ENCODE results near the gene FAM3B.

The FAM3B gene

DNA sequence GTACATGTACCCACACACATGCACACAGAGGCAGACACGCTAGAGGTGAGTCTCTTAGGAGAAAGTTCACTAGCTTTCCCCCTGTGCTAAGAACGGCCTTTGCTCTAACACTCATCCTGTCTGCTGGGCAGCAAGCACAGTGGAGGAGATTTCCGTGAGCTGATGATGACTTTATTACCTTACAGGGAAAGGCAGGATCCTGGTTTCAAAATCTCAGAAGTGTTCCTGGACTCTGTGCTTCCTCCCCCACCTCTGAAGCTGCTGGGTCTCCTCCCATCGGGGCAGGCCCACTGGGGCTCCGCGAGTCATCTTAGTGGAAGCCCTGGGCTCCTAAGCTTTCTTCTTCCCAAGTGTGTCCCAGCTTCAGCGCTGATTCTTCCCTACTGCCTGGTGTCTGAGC lies 2.7 kb downstream of the FAM3B start:
- DNase-seq = no peak

DNA sequence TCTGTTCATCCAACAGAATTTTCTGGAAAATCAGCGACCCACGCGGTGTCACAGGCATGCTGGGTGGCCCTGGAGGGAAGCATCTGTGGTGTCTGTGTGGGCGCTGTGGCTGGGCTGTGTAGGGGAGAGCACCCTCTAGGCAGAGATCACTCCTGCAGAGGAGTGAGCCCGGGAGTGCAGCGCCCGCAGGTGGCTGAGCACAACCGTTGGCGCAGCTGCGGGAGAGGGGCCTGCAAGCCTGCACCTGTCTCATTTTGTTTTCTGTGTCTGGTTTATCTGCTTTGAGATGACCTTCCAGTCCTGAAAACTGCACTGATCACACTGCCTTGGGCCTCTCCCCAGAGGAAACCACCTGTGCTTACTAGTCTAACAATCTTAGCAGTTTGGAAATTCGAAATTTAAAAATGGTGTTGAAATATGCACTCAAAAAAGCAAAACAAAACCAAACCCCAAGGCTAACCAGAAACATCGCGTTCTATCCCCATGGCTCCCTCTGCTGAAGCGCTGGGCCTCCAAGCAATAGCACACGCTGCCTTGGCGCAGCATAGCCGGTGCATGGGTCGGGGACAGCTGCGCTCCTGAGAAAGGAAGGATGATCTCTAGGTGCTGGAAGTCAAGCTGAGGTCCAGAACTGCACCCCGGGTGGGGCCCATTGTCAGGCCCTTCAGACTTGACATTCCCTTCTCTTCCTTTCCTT lies 4.8 kb downstream of the FAM3B start:
- no peak for DNase-seq

DNA sequence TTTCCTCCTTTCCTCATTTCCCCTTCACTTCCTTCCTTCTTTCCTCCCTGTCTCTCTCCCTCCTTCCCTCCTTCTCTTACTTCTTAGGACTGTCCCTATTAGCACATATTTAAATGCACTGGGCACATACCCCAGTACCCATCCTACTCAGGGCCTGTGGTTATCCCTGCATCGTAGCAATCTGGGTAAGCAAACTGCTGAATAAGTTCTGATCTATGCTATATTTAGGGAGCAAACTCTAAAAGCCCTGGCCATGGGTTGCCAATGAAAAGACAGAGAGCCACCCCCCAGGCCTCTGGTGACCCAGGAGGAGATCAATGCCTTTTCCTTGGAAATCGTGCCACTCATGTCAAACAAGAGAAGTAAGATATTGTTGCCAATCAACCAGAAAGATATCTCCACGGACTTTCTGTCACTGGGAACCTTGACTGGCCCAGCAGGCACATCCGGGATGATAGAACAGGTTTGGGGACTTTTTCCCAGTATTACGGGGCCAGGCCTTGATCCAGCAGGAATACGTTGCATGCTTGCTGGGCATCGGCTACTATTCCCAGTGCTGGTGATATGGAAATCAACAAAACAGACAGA lies 5.4 kb downstream of the FAM3B start:
- no peak for DNase-seq

DNA sequence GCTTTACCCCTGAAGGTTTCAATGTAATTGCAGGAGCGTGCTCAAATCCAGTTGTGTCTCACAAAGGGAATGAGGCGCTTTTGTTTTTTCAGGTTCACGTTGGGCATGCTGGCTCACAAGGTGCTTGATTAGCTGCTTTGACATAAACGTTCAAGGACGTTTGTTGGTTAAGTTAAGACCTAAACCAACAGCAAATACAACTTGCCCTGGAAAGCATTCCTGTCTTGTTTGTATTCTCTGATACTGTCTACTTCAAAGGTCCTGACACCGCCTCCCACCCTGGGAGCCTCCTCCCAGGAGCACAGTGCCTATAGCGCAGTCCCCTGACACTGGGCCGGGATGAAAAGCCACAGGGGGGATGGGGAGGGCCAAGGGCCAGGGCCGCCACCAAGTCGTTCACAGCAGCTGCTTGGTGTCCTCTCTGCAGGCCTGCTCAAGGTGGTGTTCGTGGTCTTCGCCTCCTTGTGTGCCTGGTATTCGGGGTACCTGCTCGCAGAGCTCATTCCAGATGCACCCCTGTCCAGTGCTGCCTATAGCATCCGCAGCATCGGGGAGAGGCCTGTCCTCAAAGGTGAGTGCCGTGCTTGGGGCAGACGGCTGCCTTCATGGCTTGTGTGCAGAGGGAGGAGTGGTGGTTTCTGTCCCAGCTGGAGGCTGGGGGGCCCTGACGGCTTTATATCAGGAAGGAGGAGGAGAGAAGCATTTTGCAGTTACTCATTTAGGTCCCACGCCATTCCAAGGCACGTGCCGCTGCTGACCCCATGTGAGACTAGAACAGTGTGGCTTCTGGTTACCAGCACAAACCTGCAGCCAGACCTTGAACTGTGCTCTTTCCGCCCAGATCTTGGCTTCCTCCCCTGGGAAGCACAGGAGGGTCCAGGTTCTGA lies 6.1 kb downstream of the FAM3B start:
- no peak for DNase-seq

DNA sequence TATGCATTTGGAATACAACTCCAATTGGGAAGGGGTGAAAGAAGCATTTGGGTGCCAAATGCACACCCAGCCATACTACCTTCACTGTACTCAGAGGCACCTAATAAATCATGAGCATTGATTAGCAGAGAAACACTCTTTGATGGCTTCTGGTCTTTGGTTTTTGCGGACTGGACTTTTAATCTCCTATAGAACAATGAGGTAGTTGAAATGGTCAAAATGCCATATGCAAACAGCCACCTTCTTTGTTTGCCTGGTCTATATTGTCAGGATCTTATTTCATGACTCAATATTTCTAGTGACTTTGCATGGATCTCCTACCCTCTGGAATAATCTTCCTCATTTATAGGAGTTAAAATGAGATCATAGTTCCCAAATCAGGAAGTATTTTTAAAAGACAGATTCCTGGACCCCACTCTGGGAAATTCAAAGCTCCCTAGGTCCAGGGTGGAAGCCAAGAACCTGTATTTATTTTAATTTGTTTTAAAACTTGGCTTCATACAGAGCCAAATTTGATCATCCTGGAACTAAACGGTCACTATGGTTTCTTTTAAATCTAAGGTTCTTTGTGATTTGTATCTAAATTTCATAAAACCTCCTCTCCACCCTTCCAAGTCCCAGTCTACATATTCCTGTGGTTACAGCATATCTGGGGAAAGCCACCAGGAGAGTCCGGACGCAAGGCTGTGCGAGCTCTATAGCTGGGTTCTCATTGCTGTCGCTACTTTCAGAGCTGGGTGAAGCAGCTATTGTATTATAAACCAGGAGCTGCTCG lies 8.7 kb downstream of the FAM3B start:
- no peak for DNase-seq

DNA sequence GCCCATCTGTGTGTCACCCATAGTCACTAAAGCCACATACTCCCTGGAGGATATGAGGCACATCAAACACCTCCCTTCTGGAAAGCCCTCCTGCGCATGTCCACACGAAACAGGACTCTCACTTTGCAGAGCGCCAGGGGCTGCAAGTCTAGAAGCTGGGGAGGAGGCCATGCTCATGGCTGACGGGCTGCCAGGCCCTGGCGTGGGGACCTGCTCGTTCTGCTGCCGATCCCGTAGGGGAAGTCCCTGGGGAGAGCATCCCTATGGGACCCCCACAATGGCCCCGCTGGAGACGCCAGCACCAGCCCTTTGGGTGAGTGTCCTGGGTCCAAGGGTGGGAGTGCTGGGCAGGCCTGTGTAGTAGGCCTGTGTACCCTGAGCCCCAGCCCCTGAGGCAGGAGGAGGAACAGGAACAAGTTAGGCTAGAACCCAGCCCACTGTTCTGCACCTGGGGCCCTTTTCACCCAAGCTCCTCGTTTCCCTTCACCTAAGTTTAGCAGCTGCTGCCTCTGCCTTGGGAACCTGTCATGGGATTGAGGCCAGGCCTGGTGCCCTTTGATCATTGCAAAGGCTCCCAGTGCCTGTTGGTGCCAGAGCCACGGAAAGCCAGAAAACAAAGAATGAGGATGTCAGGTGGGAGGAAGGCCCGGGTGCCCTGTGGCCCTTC lies 9.9 kb downstream of the FAM3B start:
- no peak for DNase-seq

DNA sequence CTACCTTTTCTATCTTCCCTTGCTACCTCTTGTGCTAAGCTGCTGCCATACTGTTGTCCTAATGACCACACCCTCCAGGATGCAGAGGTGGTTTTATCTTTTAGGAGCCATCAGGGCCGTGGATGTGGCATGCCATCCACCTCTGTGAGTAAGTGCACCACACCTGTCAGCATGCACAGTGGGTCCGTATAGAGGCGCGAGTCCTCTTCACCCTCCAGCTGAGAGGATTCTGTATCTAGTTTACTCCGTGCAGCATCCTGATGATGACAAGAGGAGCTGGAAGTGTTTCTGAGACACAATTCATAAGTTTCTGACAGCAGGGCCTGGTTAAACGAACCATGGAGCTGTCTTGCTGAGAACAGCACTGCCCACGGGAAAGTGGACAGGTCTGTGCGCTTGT lies 11.2 kb downstream of the FAM3B start:
- DNase-seq = no peak

DNA sequence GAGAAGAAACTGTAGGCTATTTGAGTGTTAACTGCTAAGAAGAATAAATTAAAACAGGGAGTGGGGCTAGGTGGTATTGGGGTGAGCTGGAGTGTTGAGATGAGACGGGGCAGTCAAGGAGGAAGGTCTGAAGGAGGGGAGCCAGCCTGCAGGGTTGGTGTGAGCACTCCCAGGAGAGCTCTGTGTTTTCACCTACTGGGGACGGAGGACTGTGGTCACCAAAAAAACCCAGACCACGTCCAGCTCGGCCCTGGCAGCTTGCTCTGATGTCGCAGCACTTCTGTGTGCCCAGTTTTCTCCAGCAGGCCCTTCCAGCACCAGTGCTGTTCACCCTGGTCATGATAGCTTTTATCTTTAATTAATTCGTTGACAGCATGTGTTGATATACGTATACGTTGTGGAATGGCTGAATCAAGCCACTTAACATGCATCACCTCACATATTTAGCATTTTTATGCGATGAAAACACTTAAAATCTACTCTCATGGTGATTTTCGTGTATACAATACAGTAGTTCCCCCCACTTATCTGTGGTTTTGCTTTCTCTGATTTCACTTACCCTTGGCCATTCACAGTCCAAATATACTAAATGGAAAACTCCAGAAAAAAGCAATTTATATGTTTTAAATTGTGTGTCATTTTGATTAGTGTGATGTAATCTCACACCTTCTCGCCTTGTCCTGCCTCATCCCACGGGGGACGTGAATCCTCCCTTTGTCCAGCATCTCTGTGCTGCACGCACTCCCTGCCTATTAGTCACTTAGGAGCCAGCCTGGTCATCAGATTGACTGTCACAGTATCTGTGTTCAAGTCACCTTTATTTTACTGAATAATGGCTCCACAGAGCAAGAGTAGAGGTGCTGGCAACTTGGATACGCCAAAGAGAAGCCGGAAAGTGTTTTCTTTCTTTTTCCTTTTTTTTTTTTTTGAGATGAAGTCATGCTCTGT lies 12.3 kb downstream of the FAM3B start:
- DNase-seq = no peak

DNA sequence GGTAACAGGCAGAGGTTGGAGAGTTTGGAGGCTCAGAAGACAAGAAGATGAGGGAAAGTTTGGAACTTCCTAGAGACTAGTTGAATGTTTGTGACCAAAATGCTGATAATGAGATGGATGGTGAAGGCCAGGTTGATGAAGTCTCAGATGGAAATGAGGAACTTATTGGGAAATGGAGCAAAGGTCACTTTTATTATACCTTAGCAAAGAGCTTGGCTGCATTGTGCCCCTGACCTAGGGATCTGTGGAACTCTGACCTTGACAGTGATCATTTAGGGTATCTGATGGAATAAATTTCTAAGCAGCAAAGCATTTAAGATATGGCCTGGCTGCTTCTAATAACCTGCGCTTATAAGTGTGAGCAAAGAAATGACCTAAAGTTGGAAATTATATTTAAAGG lies 17.2 kb downstream of the FAM3B start:
- DNase-seq = no peak

DNA sequence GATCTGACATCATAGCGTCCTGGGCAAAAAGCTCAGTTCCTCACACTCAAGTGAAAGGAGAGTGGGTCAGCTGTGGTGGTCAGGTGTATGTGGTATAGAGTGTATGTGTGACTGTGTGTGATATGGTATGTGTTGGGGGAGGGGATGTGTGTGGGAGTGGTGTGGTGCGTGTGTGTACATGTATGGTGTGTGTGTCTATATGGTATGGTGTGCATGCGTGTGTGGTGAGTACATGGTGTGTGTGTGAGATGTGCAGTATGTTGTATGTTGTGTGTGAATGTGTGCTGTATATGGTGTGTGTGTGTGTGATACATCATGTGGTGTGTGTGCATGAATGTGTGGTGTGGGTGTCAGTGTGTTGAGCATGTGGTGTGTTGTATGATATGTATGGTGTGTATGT lies 20.9 kb downstream of the FAM3B start:
- DNase-seq = no peak

DNA sequence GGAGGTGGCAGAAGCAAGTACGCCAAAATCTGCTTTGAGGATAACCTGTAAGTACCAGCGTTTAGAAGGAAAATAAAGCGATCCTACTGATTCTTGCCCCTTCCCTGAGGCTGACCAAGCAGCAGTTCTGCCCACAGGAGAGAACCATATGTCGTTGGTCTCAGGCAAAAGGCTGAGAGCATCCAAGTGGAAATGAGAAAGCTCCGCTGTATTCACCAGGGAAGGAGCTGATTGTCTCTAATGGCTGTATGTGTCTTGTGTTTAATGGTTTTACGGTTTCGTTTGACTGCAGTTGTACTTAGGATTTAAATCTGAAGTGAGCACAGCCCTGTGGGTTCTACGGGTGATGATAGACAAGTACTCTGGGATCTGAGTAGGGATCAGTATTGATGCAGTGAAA lies 21.9 kb downstream of the FAM3B start:
- DNase-seq = no peak

DNA sequence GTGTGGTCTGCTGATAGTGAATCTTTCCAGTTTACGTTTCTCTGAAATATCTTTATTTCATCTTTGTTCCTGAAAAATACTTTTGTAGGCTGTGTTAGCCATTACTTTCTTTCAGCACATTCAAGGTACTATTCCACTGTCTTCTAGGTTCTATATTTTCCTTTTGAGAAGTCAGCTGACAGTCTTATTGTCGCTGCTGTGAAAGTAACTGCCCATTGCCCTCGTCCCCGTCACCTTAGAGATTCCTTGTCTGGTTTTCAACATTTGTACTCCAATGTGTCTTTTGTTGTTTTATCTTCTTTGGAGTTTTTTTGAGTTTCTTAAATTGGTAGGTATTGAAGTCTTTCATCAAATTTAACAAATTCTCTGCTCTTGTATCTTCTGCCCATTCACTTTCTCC lies 25.4 kb downstream of the FAM3B start:
- DNase-seq = no peak

DNA sequence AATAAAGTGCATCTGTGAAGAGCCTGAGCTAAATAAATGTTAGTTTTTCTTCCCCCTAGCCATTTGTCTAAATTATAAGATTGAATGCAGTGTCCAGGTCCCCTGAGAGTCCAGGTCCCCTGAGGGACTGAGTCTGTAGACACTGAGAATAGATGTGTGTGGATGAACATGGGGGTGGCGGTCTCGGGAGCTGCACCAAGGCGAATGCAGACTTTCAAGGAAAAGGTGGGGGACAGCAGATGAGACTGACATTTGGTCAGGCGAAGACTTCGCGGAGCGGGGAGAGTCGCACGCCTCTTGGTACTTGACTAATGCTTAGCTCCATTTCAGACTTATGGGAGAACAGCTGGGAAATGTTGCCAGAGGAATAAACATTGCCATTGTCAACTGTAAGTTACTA lies 27.5 kb downstream of the FAM3B start:
- DNase-seq = no peak

DNA sequence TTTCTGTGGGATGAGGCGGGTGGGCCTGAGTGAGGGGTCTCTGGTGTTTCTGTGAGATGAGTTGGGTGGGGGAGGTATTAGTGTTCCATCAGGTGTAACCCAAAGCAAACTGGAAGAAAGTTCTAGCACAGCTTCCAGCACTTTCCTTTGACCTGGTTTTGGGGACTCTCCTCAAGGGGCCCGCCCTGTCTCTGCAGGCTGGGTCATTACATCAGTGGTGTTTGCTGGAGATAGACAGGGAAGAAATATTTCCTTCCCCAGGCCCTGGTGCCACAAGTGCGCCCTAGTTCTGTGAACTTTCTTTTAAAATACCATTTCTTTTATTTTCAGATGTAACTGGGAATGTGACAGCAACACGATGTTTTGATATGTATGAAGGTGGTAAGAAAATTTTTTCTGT lies 28.8 kb downstream of the FAM3B start:
- no peak for DNase-seq

DNA sequence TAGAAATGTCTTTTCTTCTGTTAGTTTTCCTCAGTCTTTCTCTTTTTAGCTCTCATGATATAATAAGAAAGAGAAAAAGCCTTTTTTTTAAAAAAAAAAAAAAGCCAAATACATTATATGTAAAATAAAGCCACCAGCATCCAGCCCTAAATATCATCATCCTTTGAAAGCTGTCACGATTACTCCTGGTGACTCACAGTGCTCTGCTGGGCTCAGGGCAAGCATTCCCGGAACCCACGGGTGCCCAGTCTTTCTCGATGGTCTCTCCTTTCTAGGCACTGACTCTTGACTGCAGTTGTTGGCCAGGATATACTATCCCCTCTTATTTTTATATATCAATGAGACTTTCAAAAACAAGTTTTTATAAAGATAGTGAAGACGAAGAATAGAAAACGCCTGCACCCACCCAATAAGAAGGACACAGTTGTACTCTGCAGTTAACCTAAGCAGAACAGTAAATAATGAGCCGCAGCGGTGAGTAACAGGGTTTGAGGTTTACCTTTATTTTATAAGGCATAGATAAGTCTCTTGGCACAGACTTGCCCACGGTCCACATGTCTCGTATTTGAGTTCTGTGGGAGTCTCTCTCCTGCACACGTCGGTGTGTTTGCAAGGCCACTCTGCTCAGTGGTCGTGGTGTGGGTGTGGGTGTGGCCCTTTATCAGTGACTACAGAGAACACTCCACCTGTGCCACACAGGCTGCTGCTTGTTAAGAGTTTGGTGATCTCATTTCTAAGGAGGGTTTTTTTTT lies 29.5 kb downstream of the FAM3B start:
- no peak for DNase-seq

DNA sequence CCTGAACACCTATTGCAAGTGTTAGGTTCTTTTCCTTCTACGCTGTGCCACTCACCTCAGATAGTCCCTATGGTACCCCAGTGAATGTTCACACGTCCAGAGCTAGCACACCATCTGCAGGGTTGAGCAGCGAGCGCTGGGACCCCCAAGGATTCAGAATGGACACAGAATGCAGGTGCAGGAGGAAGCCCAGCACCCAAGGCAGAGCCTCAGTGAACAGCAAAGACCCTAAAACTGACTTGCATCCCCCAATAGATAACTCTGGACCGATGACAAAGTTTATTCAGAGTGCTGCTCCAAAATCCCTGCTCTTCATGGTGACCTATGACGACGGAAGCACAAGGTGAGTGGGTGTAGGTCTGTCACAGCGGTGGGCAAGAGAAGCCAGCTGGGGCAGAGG lies 30.2 kb downstream of the FAM3B start:
- no peak for DNase-seq

DNA sequence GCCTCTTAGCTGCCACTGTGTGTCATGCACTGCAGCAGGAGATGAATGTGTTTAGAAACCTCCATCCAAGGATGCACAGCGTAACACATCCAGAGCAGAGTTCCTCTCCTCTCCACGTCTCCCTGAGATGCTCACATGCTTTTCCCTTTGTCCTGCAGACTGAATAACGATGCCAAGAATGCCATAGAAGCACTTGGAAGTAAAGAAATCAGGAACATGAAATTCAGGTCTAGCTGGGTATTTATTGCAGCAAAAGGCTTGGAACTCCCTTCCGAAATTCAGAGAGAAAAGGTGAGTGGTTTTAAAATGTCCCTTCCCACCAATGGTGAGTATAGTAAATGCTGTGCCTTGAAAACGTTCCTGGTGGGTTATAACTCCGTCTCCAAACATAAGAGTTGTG lies 31.8 kb downstream of the FAM3B start:
- DNase-seq = no peak

DNA sequence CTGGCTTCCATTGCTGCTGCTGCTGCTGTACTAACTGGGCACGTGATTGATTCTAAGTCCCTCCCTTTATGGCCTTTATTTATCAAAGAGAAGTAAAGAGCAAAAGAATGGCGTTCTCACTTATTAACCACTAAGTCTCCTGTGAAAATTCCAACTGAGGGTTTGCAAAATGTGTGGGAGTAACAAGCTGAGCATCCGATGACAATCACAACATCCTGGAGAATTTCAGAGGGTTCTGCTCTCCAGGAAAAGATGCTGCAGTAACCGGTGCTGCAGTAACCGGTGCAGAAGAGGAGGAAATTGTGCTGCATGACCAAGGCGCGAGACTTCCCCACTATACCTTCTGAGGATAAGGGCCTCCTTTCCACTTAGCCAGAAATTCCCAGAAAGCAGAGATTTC lies 32.5 kb downstream of the FAM3B start:
- DNase-seq = no peak

DNA sequence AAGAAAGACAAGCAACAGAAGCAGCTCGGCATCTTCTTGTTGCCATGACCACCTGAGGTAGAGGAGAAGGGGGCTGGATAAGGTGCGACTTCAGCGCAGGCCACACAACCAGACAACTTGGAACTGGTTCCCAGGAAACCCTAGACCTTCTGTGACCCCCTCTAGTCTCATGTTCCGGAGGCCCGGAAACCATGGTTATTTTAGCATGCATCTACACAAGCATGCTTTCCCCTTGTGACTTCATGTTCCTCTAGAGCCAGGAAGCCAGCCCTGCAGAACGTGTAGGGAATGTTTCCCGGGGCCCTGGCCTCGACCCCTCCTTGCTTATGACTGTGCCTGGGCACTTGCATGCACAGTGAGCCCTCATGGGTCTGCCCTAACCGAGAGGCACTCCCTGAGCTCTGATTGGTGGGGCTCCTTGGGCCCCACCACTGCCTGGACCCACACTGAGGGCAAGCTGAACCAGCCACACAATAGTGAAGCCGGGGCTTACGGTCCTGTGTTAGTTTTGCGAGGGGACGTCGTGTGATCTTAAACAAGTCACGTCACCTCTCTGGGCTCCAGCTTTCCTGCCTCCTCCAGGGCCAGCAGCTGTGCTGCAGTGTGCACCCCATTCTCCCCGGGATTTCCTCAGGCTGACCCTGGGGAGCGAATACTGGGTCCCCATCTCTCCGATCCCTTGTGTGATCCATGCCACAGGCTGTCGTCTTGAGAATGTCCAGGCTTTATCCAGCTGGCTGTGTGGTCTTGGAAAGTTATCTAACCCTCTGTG lies 33.2 kb downstream of the FAM3B start:
- DNase-seq = no peak
